Left forelimb (tissue), 1 donor: ENCODE measurements around the gene NOTCH2NLA.
"Not testable (repeated sequence)": the region's sequence is repeated elsewhere in the genome, so short reads cannot be mapped to it uniquely, and the experiment has no call there.

Experiments
- DNase-seq: peaks from one replicate; pipeline ENCODE4 v3.0.0-alpha.2; 2018; ENCODE audit warnings: low spot score

Gene NOTCH2NLA

GRCh38 chr1:146167273-146167672 is 61.5 kb downstream of the NOTCH2NLA start:
- DNase-seq: not testable (repeated sequence)

DNA sequence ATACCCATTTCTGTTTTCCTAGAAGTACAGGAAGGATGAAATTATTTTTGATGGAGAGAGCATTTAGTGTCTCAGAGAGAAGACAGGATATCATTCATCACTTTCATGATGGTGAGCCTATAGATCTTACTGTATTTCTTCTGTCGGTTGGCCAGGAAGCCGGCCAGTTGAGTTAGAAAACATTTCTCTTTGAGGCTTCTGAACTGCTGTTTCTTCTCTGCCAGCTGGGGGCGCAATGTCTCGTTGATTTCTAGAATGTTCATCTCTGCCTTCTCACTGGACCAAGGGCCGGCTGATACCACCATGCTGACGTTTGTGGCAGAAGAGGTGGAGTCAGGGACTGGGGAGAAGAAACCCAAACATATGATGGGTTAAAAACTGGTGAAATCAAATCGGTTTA is 84.4 kb downstream of the NOTCH2NLA start, which contains the start of gene NBPF10:
NBPF10 (minus strand) TSS at position 340 of the 400 bp plus-strand sequence; CDS start at position 305, 35 bp downstream.
- DNase-seq: not testable (repeated sequence)
